Stimulated activated naive B cell treated with anti-CD40 and anti-IgM and Interleukin-4, amounts not matched to agents 10 μg/mL and 1 μg/mL and 100 μg/mL, for 72 hours (primary cell): ENCODE measurements around the gene PAX2.
A peak's percentile ranks its signal among the peaks of the same experiment; 100 is the strongest.

Experiments used
- ATAC-seq, 2 donors: fragments of 150-1000 bp; cut with Tn5 transposase; replicated peaks; 2 replicates each; pipeline ENCODE4 v1.10.0; 2021; ENCODE audit warnings: moderate library complexity in 1 of 2
- DNase-seq: peaks from one replicate; pipeline ENCODE4 v3.0.0; 2021
- H3K27ac Mint-ChIP-seq: one replicate; pipeline ENCODE4 v1.8.0; 2022; ENCODE audit warnings: mild to moderate bottlenecking, mixed read lengths
- H3K27me3 Mint-ChIP-seq, 2 donors: one replicate each; pipeline ENCODE4 v1.8.0; 2022; ENCODE audit warnings: mixed read lengths in 2 of 2
- H3K36me3 Mint-ChIP-seq, 2 donors: one replicate each; pipeline ENCODE4 v1.8.0; 2022; ENCODE audit warnings: mixed read lengths in 2 of 2, mild to moderate bottlenecking in 1 of 2
- H3K4me1 Mint-ChIP-seq, 2 donors: one replicate each; pipeline ENCODE4 v1.8.0; 2022; ENCODE audit warnings: mixed read lengths in 2 of 2, mild to moderate bottlenecking in 1 of 2
- H3K4me3 Mint-ChIP-seq, 2 donors: one replicate each; pipeline ENCODE4 v1.8.0; 2022; ENCODE audit warnings: mild to moderate bottlenecking in 2 of 2, mixed read lengths in 2 of 2, moderate library complexity in 1 of 2
- H3K9me3 Mint-ChIP-seq, 2 donors: one replicate each; pipeline ENCODE4 v1.8.0; 2022; ENCODE audit warnings: mixed read lengths in 2 of 2, mild to moderate bottlenecking in 1 of 2

Gene PAX2

DNA sequence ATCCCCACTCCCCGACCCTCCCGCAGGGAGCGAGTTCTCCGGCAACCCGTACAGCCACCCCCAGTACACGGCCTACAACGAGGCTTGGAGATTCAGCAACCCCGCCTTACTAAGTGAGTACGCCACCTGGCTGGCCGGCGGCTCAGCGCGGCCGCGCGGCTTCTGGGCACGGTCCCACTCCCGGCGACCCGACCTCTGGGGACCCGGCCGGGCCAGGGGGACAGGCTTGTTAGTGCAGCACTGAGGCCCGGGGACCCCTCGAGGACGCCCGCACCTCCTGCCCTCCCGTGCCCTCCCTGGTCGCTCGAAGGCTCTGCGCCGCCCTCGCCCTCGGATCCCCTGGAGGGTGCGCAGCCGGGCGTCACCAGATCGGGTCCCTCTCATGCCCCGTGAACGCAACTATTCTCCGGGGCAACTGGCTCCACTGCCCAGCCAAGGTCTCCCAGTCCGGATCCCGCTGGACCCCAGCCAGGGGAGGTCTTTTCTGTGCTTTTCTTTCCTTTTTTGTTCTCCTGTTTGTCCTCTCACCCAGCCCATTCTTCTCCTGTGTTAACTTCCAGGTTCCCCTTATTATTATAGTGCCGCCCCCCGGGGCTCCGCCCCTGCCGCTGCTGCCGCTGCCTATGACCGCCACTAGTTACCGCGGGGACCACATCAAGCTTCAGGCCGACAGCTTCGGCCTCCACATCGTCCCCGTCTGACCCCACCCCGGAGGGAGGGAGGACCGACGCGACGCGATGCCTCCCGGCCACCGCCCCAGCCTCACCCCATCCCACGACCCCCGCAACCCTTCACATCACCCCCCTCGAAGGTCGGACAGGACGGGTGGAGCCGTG, 81.8 kb downstream of the PAX2 start:
- H3K27me3 Mint-ChIP-seq = peaks cover 65 to 68% of the 10 kb centered on the region in 2 donors
- peak overlapping the region; percentile 76 to 81 for H3K4me3 Mint-ChIP-seq
- no peaks in the 10 kb centered on the region for H3K9me3 Mint-ChIP-seq
- H3K4me1 Mint-ChIP-seq = peaks cover 30 to 49% of the 10 kb centered on the region in 2 donors
- peaks cover 0 to 2% of the 10 kb centered on the region in 2 donors for H3K36me3 Mint-ChIP-seq
- DNase-seq = peak; percentile 28
- peak; percentile 49 to 54 for ATAC-seq
- H3K27ac Mint-ChIP-seq = peak overlapping the region; percentile 53

DNA sequence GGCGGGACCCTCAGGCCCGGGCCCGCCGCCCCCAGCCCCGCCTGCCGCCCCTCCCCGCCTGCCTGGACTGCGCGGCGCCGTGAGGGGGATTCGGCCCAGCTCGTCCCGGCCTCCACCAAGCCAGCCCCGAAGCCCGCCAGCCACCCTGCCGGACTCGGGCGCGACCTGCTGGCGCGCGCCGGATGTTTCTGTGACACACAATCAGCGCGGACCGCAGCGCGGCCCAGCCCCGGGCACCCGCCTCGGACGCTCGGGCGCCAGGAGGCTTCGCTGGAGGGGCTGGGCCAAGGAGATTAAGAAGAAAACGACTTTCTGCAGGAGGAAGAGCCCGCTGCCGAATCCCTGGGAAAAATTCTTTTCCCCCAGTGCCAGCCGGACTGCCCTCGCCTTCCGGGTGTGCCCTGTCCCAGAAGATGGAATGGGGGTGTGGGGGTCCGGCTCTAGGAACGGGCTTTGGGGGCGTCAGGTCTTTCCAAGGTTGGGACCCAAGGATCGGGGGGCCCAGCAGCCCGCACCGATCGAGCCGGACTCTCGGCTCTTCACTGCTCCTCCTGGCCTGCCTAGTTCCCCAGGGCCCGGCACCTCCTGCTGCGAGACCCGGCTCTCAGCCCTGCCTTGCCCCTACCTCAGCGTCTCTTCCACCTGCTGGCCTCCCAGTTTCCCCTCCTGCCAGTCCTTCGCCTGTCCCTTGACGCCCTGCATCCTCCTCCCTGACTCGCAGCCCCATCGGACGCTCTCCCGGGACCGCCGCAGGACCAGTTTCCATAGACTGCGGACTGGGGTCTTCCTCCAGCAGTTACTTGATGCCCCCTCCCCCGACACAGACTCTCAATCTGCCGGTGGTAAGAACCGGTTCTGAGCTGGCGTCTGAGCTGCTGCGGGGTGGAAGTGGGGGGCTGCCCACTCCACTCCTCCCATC, 82.7 kb downstream of the PAX2 start:
- no peaks in the 10 kb centered on the region for H3K9me3 Mint-ChIP-seq
- peak overlapping the region; percentile 76 to 81 for H3K4me3 Mint-ChIP-seq
- H3K27ac Mint-ChIP-seq = peak overlapping the region; percentile 2
- ATAC-seq (peak; percentile 43 to 46), DNase-seq (peak; percentile 17)
- peaks cover 30 to 49% of the 10 kb centered on the region in 2 donors for H3K4me1 Mint-ChIP-seq
- peaks cover 0 to 2% of the 10 kb centered on the region in 2 donors for H3K36me3 Mint-ChIP-seq
- peaks cover 56 to 68% of the 10 kb centered on the region in 2 donors for H3K27me3 Mint-ChIP-seq

DNA sequence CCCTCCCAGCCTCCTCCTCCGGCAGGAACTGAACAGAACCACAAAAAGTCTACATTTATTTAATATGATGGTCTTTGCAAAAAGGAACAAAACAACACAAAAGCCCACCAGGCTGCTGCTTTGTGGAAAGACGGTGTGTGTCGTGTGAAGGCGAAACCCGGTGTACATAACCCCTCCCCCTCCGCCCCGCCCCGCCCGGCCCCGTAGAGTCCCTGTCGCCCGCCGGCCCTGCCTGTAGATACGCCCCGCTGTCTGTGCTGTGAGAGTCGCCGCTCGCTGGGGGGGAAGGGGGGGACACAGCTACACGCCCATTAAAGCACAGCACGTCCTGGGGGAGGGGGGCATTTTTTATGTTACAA, 83.3 kb downstream of the PAX2 start:
- Mint-ChIP-seq H3K36me3 (peaks cover 0 to 2% of the 10 kb centered on the region in 2 donors), H3K4me3 (peak overlapping the region; percentile 75 to 81), H3K27ac (peak overlapping the region; percentile 2), H3K4me1 (peaks cover 30 to 49% of the 10 kb centered on the region in 2 donors), H3K27me3 (peaks cover 49 to 67% of the 10 kb centered on the region in 2 donors), H3K9me3 (no peaks in the 10 kb centered on the region)
- ATAC-seq = peak; percentile 31 to 42
- no peak for DNase-seq

DNA sequence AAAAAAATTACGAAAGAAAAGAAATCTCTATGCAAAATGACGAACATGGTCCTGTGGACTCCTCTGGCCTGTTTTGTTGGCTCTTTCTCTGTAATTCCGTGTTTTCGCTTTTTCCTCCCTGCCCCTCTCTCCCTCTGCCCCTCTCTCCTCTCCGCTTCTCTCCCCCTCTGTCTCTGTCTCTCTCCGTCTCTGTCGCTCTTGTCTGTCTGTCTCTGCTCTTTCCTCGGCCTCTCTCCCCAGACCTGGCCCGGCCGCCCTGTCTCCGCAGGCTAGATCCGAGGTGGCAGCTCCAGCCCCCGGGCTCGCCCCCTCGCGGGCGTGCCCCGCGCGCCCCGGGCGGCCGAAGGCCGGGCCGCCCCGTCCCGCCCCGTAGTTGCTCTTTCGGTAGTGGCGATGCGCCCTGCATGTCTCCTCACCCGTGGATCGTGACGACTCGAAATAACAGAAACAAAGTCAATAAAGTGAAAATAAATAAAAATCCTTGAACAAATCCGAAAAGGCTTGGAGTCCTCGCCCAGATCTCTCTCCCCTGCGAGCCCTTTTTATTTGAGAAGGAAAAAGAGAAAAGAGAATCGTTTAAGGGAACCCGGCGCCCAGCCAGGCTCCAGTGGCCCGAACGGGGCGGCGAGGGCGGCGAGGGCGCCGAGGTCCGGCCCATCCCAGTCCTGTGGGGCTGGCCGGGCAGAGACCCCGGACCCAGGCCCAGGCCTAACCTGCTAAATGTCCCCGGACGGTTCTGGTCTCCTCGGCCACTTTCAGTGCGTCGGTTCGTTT, 83.9 kb downstream of the PAX2 start:
- Mint-ChIP-seq H3K4me1 (peaks cover 30 to 49% of the 10 kb centered on the region in 2 donors), H3K27ac (no peak overlapping the region), H3K9me3 (no peaks in the 10 kb centered on the region), H3K27me3 (peaks cover 44 to 67% of the 10 kb centered on the region in 2 donors), H3K36me3 (peaks cover 0 to 2% of the 10 kb centered on the region in 2 donors), H3K4me3 (peak overlapping the region; percentile 75 to 81)
- DNase-seq (no peak), ATAC-seq (no peak)

DNA sequence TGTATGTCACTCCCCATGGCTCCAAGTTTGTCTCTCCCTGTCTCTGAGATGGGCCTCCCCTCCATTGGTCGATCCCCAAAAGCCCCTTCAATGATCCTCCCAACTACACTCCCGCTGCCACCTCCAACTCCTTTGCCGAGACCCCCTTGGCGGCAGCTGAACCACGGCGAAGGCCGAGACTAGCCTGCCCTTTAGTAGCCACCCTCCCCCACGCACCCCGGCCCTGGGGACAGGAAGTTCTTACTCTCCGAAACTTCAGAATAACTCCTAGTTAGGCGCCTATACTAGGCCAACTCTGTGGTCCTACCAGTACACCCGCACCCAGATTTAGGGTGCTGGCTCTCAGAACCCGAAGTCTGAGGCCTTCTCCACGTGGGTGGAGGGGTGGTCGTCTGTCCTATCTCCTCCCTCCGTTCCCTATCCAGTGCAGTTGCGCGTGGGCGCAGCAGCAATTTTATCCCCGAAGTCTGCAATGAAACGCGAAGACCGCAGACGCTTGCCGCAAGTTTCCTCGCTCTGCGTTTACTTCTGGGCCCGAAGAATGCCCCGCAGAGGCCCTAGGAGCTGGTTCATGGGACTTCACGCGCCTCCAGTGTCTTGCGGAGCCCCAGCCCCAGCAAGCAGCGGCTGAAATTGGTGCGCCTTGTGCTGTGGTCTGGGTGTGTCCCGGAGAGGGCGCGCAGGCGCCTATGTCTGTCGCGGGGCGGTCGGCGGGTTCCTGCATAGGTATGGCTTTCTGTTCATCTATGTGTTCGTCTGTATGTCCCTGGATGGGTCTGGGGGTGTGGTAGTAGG, 84.7 kb downstream of the PAX2 start:
- Mint-ChIP-seq H3K27ac (peak overlapping the region; percentile 91), H3K27me3 (peaks cover 37 to 65% of the 10 kb centered on the region in 2 donors), H3K4me1 (peaks cover 27 to 48% of the 10 kb centered on the region in 2 donors), H3K4me3 (peak overlapping the region; percentile 78 to 85), H3K36me3 (peaks cover 0 to 2% of the 10 kb centered on the region in 2 donors), H3K9me3 (no peaks in the 10 kb centered on the region)
- no peak for ATAC-seq
- DNase-seq = no peak

DNA sequence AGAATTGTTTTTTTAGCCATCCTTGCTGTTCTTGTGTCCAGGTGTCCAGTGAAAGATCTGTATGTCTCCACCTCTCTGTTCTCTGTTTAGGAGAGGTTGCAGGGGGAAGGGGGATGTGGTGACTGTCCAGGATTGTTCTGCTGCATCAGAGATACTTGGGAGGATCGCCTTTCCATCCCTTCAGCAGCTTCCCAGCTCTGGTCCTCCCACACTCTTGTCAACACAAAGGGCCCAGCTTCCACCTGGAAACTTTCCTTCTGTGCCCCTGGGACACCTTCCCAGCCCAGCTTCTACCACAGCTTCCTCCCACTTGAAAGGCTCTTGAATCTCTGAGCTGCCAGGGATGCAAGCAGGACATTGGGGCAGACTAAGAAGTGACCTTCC, 85.3 kb downstream of the PAX2 start:
- peaks cover 0 to 2% of the 10 kb centered on the region in 2 donors for H3K36me3 Mint-ChIP-seq
- no peak overlapping the region for H3K27ac Mint-ChIP-seq
- H3K27me3 Mint-ChIP-seq = peaks cover 31 to 61% of the 10 kb centered on the region in 2 donors
- DNase-seq = no peak
- H3K4me3 Mint-ChIP-seq = no peak overlapping the region
- H3K4me1 Mint-ChIP-seq = peaks cover 24 to 42% of the 10 kb centered on the region in 2 donors
- ATAC-seq = no peak
- H3K9me3 Mint-ChIP-seq = no peaks in the 10 kb centered on the region

DNA sequence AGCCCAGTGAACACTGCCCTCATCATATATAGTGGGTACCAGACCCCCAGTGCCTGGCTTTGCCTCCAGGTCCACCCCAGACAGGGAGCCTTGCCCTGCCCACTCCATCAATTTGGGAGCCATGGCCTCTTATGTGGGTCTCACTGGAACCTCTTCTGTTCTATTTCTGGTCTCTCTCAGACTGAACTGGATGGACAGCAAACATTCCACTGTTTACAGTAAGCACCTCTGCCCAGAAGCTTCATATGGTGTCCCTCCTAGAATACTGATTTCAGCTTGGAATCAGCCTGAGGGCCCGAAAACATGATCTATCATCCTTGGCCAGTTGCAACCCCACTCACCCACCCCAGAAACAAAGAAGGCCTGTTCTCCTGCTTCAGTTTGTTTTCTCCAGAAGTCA, 86.4 kb downstream of the PAX2 start:
- Mint-ChIP-seq H3K27ac (no peak overlapping the region), H3K4me3 (no peak overlapping the region), H3K4me1 (peaks cover 21 to 33% of the 10 kb centered on the region in 2 donors), H3K9me3 (no peaks in the 10 kb centered on the region), H3K36me3 (peaks cover 0 to 2% of the 10 kb centered on the region in 2 donors), H3K27me3 (peaks cover 25 to 58% of the 10 kb centered on the region in 2 donors)
- DNase-seq = no peak
- no peak for ATAC-seq

DNA sequence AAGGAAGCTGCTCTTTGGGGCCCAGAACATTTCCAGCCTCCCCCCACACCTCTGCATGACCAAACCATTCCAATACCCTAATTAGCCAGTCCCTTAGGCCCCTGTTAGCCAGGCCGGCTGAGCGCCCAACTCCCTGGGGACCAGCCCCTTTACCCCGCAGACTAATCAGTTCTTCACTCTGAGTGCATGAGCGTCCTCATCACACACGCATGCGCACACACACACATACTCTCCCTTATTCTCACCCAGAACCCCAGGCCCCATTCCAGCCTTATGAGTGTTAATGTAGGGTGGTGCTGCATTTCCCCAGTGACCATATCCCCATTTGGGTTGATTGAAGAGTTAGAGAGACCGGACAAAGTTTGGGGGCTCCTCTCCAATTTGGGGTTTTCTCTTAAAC, 90.4 kb downstream of the PAX2 start:
- DNase-seq (no peak), ATAC-seq (no peak)
- Mint-ChIP-seq H3K9me3 (no peaks in the 10 kb centered on the region), H3K4me3 (no peak overlapping the region), H3K27ac (no peak overlapping the region), H3K4me1 (peaks cover 0 to 2% of the 10 kb centered on the region in 2 donors), H3K27me3 (peaks cover 0 to 30% of the 10 kb centered on the region in 2 donors), H3K36me3 (no peaks in the 10 kb centered on the region)

DNA sequence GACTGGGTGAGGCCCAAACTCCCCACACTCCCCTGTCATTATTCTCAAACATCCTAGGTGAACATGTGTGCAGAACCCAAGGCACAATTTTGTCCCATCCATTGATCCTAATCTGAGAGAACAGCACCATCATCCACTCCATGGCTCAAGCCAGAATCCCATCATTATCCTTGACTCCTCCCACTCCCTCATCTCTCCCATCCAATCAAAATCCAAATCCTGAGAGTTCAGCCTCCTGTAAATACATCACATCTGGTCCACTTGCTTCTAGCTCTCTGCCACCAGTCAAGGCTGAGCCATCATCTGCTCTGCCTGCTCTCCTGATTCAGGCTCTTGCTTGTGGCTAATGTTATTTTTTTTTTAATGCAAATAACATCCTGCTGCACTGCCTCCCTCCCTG, 91.5 kb downstream of the PAX2 start:
- Mint-ChIP-seq H3K4me3 (no peak overlapping the region), H3K4me1 (no peaks in the 10 kb centered on the region), H3K36me3 (no peaks in the 10 kb centered on the region), H3K27me3 (peaks cover 4 to 20% of the 10 kb centered on the region in 2 donors), H3K27ac (no peak overlapping the region), H3K9me3 (no peaks in the 10 kb centered on the region)
- DNase-seq (no peak), ATAC-seq (no peak)

DNA sequence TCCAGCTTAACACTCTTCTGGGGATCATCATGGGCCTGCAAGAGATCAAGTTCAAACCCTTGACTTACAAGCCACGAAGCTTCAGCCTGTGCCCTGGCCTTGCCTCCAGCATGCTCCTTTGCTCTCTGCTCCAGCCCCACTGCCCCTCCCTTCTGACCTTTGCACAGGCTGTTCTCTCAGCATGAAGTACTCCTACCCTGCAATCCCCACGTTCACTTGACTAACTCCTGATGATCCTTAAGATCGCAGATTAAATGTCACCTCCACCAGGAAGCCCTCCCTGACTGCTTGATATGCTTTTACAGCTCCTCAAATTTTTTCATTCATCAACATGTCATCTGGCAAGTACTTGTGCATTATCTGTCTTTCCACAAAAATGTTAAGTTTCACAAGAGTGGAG, 91.9 kb downstream of the PAX2 start:
- peaks cover 6 to 16% of the 10 kb centered on the region in 2 donors for H3K27me3 Mint-ChIP-seq
- H3K4me3 Mint-ChIP-seq = no peak overlapping the region
- H3K36me3 Mint-ChIP-seq = no peaks in the 10 kb centered on the region
- ATAC-seq (no peak), DNase-seq (no peak)
- H3K4me1 Mint-ChIP-seq = no peaks in the 10 kb centered on the region
- H3K9me3 Mint-ChIP-seq = no peaks in the 10 kb centered on the region
- H3K27ac Mint-ChIP-seq = no peak overlapping the region

DNA sequence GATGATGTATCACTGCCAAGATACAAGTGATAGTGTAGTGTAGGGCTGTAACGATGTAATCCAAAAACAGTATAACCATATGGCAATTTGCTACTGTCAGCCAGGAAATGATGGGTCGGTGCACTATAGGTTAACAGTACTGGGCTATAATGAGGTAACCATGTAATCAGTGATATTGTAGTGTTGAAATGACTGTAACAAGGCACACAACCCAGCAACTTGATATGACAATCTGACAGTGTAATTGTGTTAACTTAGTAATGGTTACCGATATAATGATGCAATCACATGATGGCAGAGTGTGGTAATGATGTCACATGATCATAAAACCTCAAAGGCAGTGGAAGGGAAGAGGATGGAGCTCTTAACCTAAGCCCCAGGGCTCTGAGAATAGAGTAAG, 93.6 kb downstream of the PAX2 start:
- Mint-ChIP-seq H3K27me3 (peaks cover 3 to 16% of the 10 kb centered on the region in 2 donors), H3K4me3 (no peak overlapping the region), H3K4me1 (no peaks in the 10 kb centered on the region), H3K27ac (no peak overlapping the region), H3K9me3 (no peaks in the 10 kb centered on the region), H3K36me3 (no peaks in the 10 kb centered on the region)
- DNase-seq (no peak), ATAC-seq (no peak)

DNA sequence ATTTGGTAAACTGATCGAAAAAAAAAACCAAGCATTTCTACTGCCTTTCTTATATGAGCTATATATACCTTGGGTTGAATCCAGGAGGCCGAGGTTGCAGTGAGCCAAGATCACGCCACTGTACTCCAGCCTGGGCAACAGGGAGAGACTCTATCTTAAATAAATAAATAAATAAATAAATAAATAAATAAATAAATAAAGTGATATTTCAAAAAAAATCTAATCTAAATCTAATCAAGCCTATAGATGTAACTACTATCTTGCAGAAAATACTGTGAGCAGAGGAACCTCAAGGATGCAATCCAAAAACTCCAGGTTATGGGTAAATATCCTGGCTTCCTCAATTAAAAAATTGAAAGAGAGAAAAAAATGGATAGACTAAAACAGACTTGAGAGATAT, 96.1 kb downstream of the PAX2 start:
- no peaks in the 10 kb centered on the region for H3K9me3 Mint-ChIP-seq
- H3K4me1 Mint-ChIP-seq = no peaks in the 10 kb centered on the region
- H3K4me3 Mint-ChIP-seq = no peak overlapping the region
- no peak overlapping the region for H3K27ac Mint-ChIP-seq
- H3K27me3 Mint-ChIP-seq = peaks cover 11 to 20% of the 10 kb centered on the region in 2 donors
- ATAC-seq = no peak
- DNase-seq = no peak
- H3K36me3 Mint-ChIP-seq = no peaks in the 10 kb centered on the region

DNA sequence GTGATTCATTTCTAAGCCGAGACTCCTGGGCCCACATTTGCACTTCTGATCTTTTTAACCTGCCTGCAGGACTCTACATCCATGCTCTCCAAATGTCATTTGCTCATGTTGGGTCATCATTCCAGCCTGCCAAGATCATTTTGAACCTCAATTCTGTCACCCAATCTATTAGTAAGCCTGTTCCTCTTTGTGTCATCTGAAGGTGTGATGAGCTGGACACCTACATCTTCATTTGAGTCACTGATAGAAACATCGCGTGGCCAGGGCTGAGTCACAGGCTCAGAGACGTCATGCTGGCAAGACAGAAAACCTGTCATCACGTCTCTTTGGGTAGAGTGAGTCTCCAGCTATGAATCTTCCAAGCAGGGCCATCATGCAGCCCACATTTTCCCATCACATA, 102.1 kb downstream of the PAX2 start:
- H3K27ac Mint-ChIP-seq = no peak overlapping the region
- no peaks in the 10 kb centered on the region for H3K9me3 Mint-ChIP-seq
- DNase-seq (no peak), ATAC-seq (peak in 1 of 2 donors; percentile 34)
- no peaks in the 10 kb centered on the region for H3K36me3 Mint-ChIP-seq
- peaks cover 0 to 3% of the 10 kb centered on the region in 2 donors for H3K4me1 Mint-ChIP-seq
- no peak overlapping the region for H3K4me3 Mint-ChIP-seq
- peaks cover 49 to 67% of the 10 kb centered on the region in 2 donors for H3K27me3 Mint-ChIP-seq
